Naive thymus-derived CD8-positive, alpha-beta T cell (primary cell): ENCODE data around the gene DPYSL4. TPM values are rescaled to one million over a fixed set of nuclear protein-coding genes. Genes with fewer than 3 reads are reported as not detected.
A peak's percentile ranks its signal among the peaks of the same experiment; 100 is the strongest.

Experiments used
- ATAC-seq, 2 donors: fragments of 150-1000 bp; cut with Tn5 transposase in 1 of 2; sonication (Bioruptor Pico), chemical (Tn5 transposase) in 1 of 2; 1 replicate in 1 of 2; 2 replicates in 1 of 2; pipeline ENCODE4 v1.10.0; 2021; ENCODE audit warnings: mild to moderate bottlenecking in 2 of 2, moderate library complexity in 2 of 2
- POLR2A ChIA-PET: fragments of 350-600 bp; sonication (Branson Sonifier 250); formaldehyde crosslinking; loops from one replicate; lab custom pipeline; 2021; ENCODE audit warnings: antibody characterized with exemption; lab: Charles Lee
- DNase-seq, 10 donors: peaks; one replicate each; pipeline versions ENCODE4 v3.0.0 to v3.0.0-alpha.2; 2020 to 2022
- H3K27ac Mint-ChIP-seq, 10 donors: one replicate each; pipeline ENCODE4 v1.8.0; 2020 to 2022; ENCODE audit warnings: mild to moderate bottlenecking in 10 of 10, mixed read lengths in 10 of 10, moderate library complexity in 4 of 10, inconsistent platforms in 1 of 10
- H3K27me3 Mint-ChIP-seq, 5 donors: one replicate each; pipeline ENCODE4 v1.8.0; 2021 to 2022; ENCODE audit warnings: mixed read lengths in 5 of 5
- H3K36me3 Mint-ChIP-seq, 3 donors: one replicate each; pipeline ENCODE4 v1.8.0; 2020 to 2022; ENCODE audit warnings: mixed read lengths in 3 of 3, mild to moderate bottlenecking in 2 of 3, inconsistent platforms in 1 of 3
- H3K4me1 Mint-ChIP-seq, 4 donors: one replicate each; pipeline ENCODE4 v1.8.0; 2021 to 2022; ENCODE audit warnings: mixed read lengths in 4 of 4
- H3K4me3 Mint-ChIP-seq, 10 donors: one replicate each; pipeline ENCODE4 v1.8.0; 2020 to 2022; ENCODE audit warnings: mild to moderate bottlenecking in 10 of 10, mixed read lengths in 10 of 10, moderate library complexity in 6 of 10, inconsistent platforms in 1 of 10
- H3K9me3 Mint-ChIP-seq, 9 donors: one replicate each; pipeline ENCODE4 v1.8.0; 2020 to 2022; ENCODE audit warnings: mixed read lengths in 9 of 9, mild to moderate bottlenecking in 3 of 9, inconsistent platforms in 1 of 9, moderate library complexity in 1 of 9
- polyA plus RNA-seq, 3 donors: library from polyadenylated mRNA; unstranded; fragments of 300-500 nt; fragmentation: Illumina TruSeq; gene quantifications; one replicate each; pipeline ENCODE4 v1.2.3, GENCODE V29; 2021
- total RNA-seq, 8 experiments: library from RNA in 2 of 8; stranded (reverse) in 2 of 8; gene quantifications; one replicate each; pipeline ENCODE4 v1.2.3 and lab custom pipeline; 2021 to 2026

The DPYSL4 gene
- total and polyA plus RNA-seq, 5 experiments from 2014 or later, result 0.31 to 11.2 (median 1.2) TPM; not detected in 1

DNA sequence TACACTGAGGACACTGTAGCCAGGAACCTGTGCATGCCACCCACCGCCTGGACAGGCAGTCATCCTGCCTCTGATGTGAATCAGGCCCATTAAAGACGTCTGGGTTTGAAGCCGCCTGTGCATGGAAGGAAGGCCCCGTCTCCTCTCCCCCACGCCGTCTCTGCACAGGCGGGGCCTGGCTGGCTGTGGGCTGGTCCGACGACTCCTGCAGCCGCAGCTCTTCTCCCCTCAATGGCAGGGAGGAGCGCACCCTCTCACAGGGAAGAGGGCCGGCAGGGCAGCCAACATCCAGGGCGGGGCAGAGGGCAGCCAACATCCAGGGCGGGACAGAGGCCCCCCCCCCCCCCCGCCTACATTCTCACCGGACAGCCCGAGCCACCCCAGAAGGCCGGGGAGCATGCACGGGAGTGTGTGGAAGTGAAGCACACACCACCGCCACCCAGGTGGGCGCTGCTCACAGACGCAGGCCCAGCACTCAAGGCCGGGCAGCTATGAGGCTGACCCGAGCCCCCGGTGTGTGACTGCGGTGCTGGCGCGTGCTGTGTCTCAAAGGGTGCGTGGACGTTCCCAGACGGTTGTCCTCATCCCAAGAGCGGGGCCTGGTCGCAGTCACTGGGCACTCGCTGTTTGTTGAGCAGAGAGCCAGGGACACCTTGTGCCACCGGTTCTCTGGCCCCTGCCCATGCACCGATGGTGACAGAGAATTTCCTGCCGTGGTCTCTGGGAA lies 19.1 kb downstream of the DPYSL4 start:
- no peaks in the 10 kb centered on the region for H3K4me1 Mint-ChIP-seq
- POLR2A ChIA-PET, result no interaction called here
- DNase-seq (no peak), ATAC-seq (no peak)
- H3K9me3 Mint-ChIP-seq, result no peaks in the 10 kb centered on the region
- H3K36me3 Mint-ChIP-seq, result no peaks in the 10 kb centered on the region
- no peak overlapping the region for H3K4me3 Mint-ChIP-seq
- H3K27me3 Mint-ChIP-seq, result no peaks in the 10 kb centered on the region
- no peak overlapping the region for H3K27ac Mint-ChIP-seq

DNA sequence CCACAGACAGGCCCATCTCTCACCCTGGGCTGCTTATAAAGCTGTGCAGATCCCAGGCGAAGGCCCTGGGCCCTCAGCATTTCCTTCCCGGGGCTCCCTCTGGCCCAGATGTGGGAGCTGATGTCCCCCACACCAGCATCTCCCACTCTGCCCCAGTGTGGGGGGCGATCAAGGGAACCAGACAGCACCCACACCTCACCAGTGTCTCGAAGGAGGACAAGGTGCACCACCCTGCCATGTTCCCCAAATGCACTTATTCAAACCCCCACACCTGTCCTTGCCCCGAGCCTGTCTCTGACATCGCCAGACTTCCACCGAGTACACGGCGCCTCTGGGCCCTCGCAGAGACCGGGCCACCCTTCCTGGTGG lies 19.6 kb downstream of the DPYSL4 start:
- no peaks in the 10 kb centered on the region for H3K9me3 Mint-ChIP-seq
- no peaks in the 10 kb centered on the region for H3K27me3 Mint-ChIP-seq
- H3K4me1 Mint-ChIP-seq, result no peaks in the 10 kb centered on the region
- POLR2A ChIA-PET, result interaction anchor here (0.5 kb wide), 1 partner anchor 596 kb away, joined by 3 read pairs; no protein-coding TSS in a partner anchor
- ATAC-seq (no peak), DNase-seq (no peak)
- H3K27ac Mint-ChIP-seq, result peak overlapping the region in 1 of 10 donors; percentile 35
- H3K4me3 Mint-ChIP-seq, result no peak overlapping the region
- H3K36me3 Mint-ChIP-seq, result no peaks in the 10 kb centered on the region

DNA sequence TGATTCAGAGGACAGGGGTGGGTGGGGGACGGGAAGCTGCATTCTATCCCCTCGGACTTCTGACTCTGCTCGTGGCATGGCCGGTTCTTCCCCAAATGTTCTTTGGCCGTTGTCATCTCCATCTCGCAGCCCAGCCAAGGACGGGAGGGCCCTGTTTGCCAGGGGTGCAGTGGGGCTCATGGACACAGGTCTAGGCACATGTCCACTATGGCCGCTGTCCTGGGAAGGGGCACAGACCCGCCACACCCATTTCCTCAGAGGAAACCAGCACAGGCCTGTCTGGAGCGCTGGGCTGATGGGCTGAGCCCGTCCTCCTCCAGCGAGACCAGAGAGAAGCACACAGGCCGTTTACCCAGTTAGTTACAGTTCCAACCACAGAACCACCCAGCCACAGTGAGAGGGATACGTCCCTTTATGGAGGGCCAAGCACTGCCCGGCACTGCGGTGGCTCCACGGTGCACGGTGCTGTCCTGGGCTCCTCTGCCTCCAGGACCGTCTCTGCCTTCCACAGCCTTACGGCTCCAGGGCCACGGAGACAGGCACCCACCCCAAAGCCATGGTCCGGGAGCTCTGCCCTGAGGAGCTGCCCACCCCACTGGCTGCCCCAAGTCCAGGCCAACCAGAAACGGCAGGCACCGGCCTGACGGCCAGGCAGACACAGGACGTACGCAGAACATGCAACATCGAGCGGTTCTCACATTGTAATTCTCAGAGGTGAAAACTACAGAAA lies 20.2 kb downstream of the DPYSL4 start:
- DNase-seq, result no peak
- no peak for ATAC-seq
- Mint-ChIP-seq H3K36me3 (peaks cover 0 to 2% (median under 1%) of the 10 kb centered on the region in 3 donors), H3K4me3 (no peak overlapping the region), H3K4me1 (no peaks in the 10 kb centered on the region), H3K9me3 (peaks cover 0 to under 1% (median 0%) of the 10 kb centered on the region in 9 donors), H3K27ac (peak overlapping the region in 1 of 10 donors; percentile 39), H3K27me3 (no peaks in the 10 kb centered on the region)
- POLR2A ChIA-PET, result interaction anchor here (0.5 kb wide), 1 partner anchor 595 kb away, joined by 3 read pairs; no protein-coding TSS in a partner anchor

DNA sequence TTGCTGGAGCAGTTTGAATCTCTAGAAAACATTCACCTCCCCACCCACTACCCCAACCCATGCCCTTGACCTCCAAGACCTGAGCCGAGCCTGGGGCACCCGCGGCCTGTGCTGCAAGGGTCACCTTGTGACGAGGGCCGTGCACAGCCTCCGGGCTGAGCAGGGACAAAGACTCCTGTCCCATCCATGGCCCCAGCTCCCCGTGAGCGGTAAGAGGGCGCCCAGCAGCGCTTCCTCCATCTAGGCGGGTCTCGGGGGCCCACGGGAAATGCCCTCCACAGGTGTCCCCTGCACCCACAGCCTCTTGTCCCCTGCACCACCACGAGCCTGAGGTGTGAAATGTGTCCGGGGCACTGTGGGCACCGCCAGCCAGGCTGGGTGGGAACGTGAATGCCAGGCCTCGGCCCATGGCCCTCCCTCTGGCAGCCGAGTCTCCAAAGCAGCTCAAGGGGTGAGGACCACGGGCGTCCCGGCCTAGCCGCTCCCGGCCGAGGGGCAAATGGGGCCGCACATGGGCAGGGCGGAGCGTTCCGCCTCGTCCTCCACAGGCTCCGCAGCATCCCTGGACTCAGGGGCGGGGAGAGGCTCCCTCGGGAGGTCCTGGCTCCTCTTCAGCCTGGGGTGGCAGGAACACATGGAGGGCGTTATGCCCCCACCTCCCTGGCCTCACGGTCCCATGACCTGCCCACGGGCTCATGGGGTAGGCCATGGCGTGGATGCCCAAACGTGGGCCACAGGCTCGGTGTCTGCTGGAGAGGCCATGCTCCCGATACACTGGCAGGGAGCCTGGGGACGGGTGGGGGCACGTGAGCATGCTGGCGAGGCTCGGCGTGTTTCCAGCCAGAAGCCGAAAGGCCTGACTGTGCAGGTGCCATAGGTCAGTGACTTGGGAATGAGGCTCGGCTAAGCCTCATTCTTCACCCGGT lies 21.1 kb downstream of the DPYSL4 start:
- H3K4me3 Mint-ChIP-seq, result no peak overlapping the region
- peaks cover 7 to 11% (median 9%) of the 10 kb centered on the region in 3 donors for H3K36me3 Mint-ChIP-seq
- peaks cover 0 to 8% (median 0%) of the 10 kb centered on the region in 9 donors for H3K9me3 Mint-ChIP-seq
- no peaks in the 10 kb centered on the region for H3K4me1 Mint-ChIP-seq
- H3K27ac Mint-ChIP-seq, result no peak overlapping the region
- POLR2A ChIA-PET, result no interaction called here
- DNase-seq (peak in 1 of 10 donors; percentile 5), ATAC-seq (no peak)
- no peaks in the 10 kb centered on the region for H3K27me3 Mint-ChIP-seq

DNA sequence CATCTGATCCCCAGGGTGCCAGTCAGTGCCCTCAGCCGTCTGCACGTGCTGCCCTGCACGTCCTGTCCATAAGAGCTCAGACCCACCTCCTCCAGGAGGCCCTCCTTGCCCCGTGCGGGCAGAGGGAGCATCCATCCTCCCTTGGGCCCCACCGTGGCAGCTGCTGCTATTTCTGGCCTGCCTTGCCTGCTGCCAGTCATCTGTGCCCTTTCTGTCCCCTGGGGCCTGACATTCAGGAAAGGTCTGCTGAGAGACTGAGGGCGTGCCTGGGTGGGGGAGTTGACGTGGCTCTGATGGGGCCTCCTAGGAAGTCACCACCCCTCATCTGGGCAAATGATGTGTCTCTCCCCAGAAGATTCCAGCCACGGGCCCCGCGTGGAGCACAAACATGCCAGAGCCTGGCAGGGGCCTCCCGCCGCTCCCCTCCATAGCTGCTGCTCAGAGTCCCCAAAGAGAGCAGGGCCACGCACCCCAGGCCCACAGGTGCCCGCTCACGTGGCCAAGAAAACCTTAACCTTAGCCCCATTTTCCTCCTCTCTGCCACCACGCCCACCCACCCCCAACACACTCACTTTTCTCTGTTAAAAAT lies 21.8 kb downstream of the DPYSL4 start:
- peaks cover 0 to 14% (median 5%) of the 10 kb centered on the region in 9 donors for H3K9me3 Mint-ChIP-seq
- no peaks in the 10 kb centered on the region for H3K4me1 Mint-ChIP-seq
- no peak overlapping the region for H3K4me3 Mint-ChIP-seq
- no peaks in the 10 kb centered on the region for H3K27me3 Mint-ChIP-seq
- DNase-seq (peak in 1 of 10 donors; percentile 0), ATAC-seq (no peak)
- peak overlapping the region in 1 of 10 donors; percentile 73 for H3K27ac Mint-ChIP-seq
- POLR2A ChIA-PET, result no interaction called here
- peaks cover 11 to 17% (median 14%) of the 10 kb centered on the region in 3 donors for H3K36me3 Mint-ChIP-seq

DNA sequence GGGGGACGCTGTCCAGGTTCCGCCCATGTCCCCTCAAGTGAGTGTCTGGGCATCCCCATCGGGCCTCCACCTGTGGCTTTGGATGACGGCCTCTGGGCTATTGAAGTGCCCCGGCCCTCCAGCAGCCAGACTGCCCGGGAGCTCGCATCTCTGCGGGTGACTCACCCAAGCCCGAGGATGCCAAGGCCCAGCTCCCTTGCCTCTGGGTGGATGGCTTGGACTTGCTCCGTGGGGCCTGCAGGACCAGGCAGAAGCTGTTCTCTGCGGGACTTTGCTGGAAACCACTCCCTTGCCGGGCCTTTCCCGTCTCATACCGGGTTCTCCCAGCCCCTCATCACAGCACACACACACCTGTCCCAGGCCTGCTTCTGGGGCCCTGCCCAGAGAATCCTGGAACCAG lies 22.4 kb downstream of the DPYSL4 start:
- ATAC-seq, result no peak
- Mint-ChIP-seq H3K9me3 (peaks cover under 1 to 20% (median 11%) of the 10 kb centered on the region in 9 donors), H3K4me3 (no peak overlapping the region), H3K4me1 (peaks cover 0 to 3% (median 0%) of the 10 kb centered on the region in 4 donors), H3K27me3 (no peaks in the 10 kb centered on the region), H3K36me3 (peaks cover 16 to 23% (median 18%) of the 10 kb centered on the region in 3 donors), H3K27ac (peak overlapping the region in 1 of 10 donors; percentile 73)
- peak in 1 of 10 donors; percentile 2 for DNase-seq
- POLR2A ChIA-PET, result no interaction called here

DNA sequence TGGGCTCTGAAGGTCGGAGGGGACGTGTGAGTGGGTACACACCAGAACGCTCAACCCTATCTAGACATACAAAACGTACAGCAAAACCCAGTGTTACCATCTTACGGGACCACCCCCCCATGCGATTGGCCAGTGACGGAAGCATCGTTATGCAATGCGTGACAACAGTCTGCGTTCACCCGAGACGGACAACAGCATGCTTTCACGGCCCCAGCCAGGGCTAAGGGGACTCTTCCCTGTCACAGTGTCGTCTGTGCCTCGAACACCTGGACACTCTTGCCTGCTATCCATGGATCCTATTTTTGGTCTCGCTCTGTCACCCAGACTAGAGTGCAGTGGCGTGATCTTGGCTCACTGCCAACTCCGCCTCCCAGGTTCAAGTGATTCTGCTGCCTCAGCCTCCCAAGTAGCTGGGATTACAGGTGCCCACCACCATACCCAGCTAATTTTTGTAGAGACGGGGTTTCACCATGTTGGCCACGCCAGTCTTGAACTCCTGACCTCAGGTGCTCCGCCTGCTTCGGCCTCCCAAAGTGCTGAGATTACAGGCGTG lies 23.3 kb downstream of the DPYSL4 start:
- POLR2A ChIA-PET, result no interaction called here
- ATAC-seq, result no peak
- Mint-ChIP-seq H3K4me3 (no peak overlapping the region), H3K9me3 (peaks cover 2 to 29% (median 20%) of the 10 kb centered on the region in 9 donors), H3K36me3 (peaks cover 24 to 32% (median 26%) of the 10 kb centered on the region in 3 donors), H3K27me3 (no peaks in the 10 kb centered on the region), H3K27ac (no peak overlapping the region), H3K4me1 (peaks cover 0 to 3% (median 0%) of the 10 kb centered on the region in 4 donors)
- DNase-seq, result no peak

DNA sequence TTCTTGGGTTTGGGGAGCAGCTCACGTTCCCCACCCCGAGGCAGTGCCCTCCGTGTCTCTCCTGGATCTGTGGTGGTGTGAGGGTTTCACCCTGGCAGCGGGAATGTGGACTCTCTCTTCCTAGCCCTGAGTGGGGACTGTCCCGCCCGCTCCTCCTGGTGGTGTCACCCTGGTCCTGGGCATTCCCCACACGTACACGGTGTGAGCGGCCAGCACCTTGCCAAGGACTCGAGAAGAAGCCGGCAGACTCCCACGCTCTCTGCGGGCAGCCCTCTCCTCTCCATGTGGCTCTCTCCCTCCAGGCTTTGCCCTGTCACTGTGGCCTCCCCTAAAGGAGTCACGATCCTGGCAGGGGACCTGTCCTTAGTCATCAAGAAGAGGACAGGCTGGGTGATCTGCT lies 24.0 kb downstream of the DPYSL4 start:
- Mint-ChIP-seq H3K4me3 (no peak overlapping the region), H3K9me3 (peaks cover 5 to 36% (median 27%) of the 10 kb centered on the region in 9 donors), H3K36me3 (peaks cover 30 to 39% (median 32%) of the 10 kb centered on the region in 3 donors), H3K27me3 (no peaks in the 10 kb centered on the region), H3K4me1 (peaks cover 0 to 3% (median 0%) of the 10 kb centered on the region in 4 donors), H3K27ac (no peak overlapping the region)
- ATAC-seq (no peak), DNase-seq (no peak)
- POLR2A ChIA-PET, result no interaction called here

DNA sequence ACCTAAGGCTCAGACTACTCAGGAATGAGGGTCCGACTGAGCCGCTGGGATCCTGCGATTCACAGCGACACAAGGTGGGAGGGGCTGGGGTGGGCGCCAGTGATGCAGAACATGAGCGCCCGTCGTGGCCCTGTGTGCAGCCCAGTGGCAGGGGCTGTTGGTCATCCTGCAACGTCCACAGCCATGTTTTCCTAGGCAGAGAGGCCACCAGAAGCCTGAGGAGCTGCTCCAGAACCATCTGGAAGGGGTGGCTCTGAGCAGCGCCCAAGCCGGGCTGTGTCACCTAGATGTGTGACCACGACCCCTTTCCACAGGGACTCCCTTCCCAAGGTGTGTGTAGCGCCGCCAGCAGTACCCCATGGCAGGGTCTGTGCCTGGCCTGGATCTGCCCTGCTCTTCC lies 24.5 kb downstream of the DPYSL4 start:
- Mint-ChIP-seq H3K4me1 (peaks cover 0 to 3% (median 0%) of the 10 kb centered on the region in 4 donors), H3K27ac (no peak overlapping the region), H3K4me3 (no peak overlapping the region), H3K36me3 (peaks cover 30 to 42% (median 32%) of the 10 kb centered on the region in 3 donors), H3K27me3 (no peaks in the 10 kb centered on the region), H3K9me3 (peaks cover 5 to 41% (median 29%) of the 10 kb centered on the region in 9 donors)
- POLR2A ChIA-PET, result no interaction called here
- no peak for ATAC-seq
- DNase-seq, result peak in 1 of 10 donors; percentile 2

DNA sequence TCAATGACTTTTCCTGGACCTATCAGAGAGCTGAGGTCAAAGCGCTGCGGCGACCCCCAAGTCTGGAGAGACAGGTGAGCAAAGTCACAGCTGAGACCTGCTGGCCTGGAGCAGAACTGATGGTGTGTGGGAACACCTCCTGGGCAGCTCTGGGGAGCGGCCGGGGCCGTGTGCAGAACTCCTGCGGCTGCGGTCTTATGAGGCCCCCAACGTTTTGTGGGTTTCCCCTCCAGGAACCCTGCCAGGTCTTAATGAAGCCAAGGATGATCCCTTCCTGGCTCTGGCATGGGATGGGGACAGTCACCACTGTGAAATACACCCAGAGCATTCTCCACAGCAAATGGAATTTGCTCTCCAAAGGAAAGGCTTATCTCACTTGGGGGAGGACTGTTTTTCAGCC lies 26.1 kb downstream of the DPYSL4 start:
- H3K9me3 Mint-ChIP-seq, result peaks cover 5 to 56% (median 29%) of the 10 kb centered on the region in 9 donors
- no peak overlapping the region for H3K27ac Mint-ChIP-seq
- ATAC-seq (no peak), DNase-seq (no peak)
- POLR2A ChIA-PET, result no interaction called here
- peaks cover 0 to 3% (median 0%) of the 10 kb centered on the region in 4 donors for H3K4me1 Mint-ChIP-seq
- peaks cover 38 to 57% (median 38%) of the 10 kb centered on the region in 3 donors for H3K36me3 Mint-ChIP-seq
- no peak overlapping the region for H3K4me3 Mint-ChIP-seq
- no peaks in the 10 kb centered on the region for H3K27me3 Mint-ChIP-seq

DNA sequence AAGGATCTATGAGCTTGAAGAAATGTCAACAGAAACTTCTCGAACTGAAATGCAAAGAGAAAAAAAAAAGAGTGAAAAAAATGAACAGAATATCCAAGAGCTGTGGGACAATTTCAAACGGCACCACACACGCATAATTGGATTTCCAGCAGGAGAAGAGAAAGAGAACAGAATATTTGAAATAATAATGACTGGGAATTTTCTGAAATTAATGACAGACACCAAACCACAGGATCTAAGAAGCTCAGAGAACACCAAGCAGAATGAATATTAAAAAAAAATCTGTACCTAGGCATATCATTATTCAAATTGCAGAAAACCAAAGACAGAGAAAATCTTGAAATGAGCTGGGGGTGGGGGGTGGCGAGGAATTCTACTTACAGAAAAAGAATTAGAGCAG lies 27.2 kb downstream of the DPYSL4 start:
- peaks cover 5 to 57% (median 29%) of the 10 kb centered on the region in 9 donors for H3K9me3 Mint-ChIP-seq
- H3K27me3 Mint-ChIP-seq, result no peaks in the 10 kb centered on the region
- H3K36me3 Mint-ChIP-seq, result peaks cover 38 to 64% (median 39%) of the 10 kb centered on the region in 3 donors
- no peak for DNase-seq
- POLR2A ChIA-PET, result no interaction called here
- H3K4me3 Mint-ChIP-seq, result no peak overlapping the region
- ATAC-seq, result no peak
- peak overlapping the region in 1 of 10 donors; percentile 84 for H3K27ac Mint-ChIP-seq
- peaks cover 0 to 3% (median 0%) of the 10 kb centered on the region in 4 donors for H3K4me1 Mint-ChIP-seq
